IMR-90 (cell line): ENCODE data around the gene ZNF627. TPM values are rescaled to one million over a fixed set of nuclear protein-coding genes. Genes with fewer than 3 reads are reported as not detected.

Experiments used
- ATAC-seq: fragments of 200-7000 bp; cut with Tn5 transposase; 2 replicates; pipeline ENCODE4 v1.9.1; 2020; ENCODE audit warnings: low read depth, mild to moderate bottlenecking, moderate library complexity
- BruUV-seq: library from RNA; stranded (reverse); fragments of 400-500 nt; replicated peaks from 2 replicates; lab custom pipeline; 2021; lab: Mats Ljungman, UMichigan
- CTCF ChIA-PET: fragments of 300-600 bp; formaldehyde crosslinking; extraction: SDS; loops from one replicate; lab custom pipeline; 2021; ENCODE audit warnings: antibody characterized with exemption; lab: Yijun Ruan, JAX
- POLR2A ChIA-PET: fragments of 300-600 bp; sonication (Branson Sonifier 250); formaldehyde crosslinking; loops from one replicate; lab custom pipeline; 2022; ENCODE audit warnings: antibody characterized with exemption; ENCODE audit not compliant: unreplicated experiment; lab: Charles Lee
- DNase-seq: peaks from one replicate; pipeline ENCODE4 v3.0.0; 2013
- H2AFZ ChIP-seq: replicated peaks from 2 replicates; pipeline ENCODE3; 2013; ENCODE audit warnings: low read length, mild to moderate bottlenecking; ENCODE audit not compliant: poor library complexity
- H2AK5ac ChIP-seq: 2 replicates; pipeline ENCODE4 v1.6.1; 2013; ENCODE audit warnings: low read depth, low read length, inconsistent platforms
- H2AK9ac ChIP-seq: replicated peaks from 2 replicates; pipeline ENCODE3; 2013; ENCODE audit warnings: mild to moderate bottlenecking, low read depth, low read length, moderate library complexity; ENCODE audit not compliant: poor library complexity
- H2BK120ac ChIP-seq: 2 replicates; pipeline ENCODE4 v1.6.1; 2013; ENCODE audit warnings: low read depth, low read length, inconsistent platforms
- H2BK15ac ChIP-seq: 3 replicates; pipeline ENCODE4 v1.6.1; 2013; ENCODE audit warnings: low read depth, low read length, inconsistent platforms
- H2BK20ac ChIP-seq: 2 replicates; pipeline ENCODE4 v1.6.1; 2013; ENCODE audit warnings: low read depth, mild to moderate bottlenecking, inconsistent platforms, low read length, moderate library complexity
- H2BK5ac ChIP-seq: 2 replicates; pipeline ENCODE4 v1.6.1; 2013; ENCODE audit warnings: mild to moderate bottlenecking, low read depth, low read length, inconsistent platforms; ENCODE audit not compliant: poor library complexity, severe bottlenecking
- H3K14ac ChIP-seq: replicated peaks from 2 replicates; pipeline ENCODE4 v1.6.1; 2013; ENCODE audit warnings: low read depth, low read length, inconsistent platforms
- H3K18ac ChIP-seq: 2 replicates; pipeline ENCODE4 v1.6.1; 2013; ENCODE audit warnings: low read depth, low read length, control low read depth
- H3K23ac ChIP-seq: 2 replicates; pipeline ENCODE4 v1.6.1; 2013; ENCODE audit warnings: low read depth, low read length, inconsistent platforms
- H3K27ac ChIP-seq: 2 replicates; pipeline ENCODE4 v1.5.1; 2013; ENCODE audit warnings: mild to moderate bottlenecking, control low read depth, low read length; ENCODE audit not compliant: insufficient read depth
- H3K27me3 ChIP-seq: 2 replicates; pipeline ENCODE4 v1.6.1; 2013; ENCODE audit warnings: low read length; ENCODE audit not compliant: control insufficient read depth, insufficient read depth
- H3K36me3 ChIP-seq: 2 replicates; pipeline ENCODE4 v1.6.1; 2013; ENCODE audit warnings: low read length, mixed read lengths; ENCODE audit not compliant: control insufficient read depth, insufficient read depth
- H3K4ac ChIP-seq: 2 replicates; pipeline ENCODE4 v1.6.1; 2013; ENCODE audit warnings: low read depth, low read length, inconsistent platforms
- H3K4me1 ChIP-seq: 2 replicates; pipeline ENCODE4 v1.6.1; 2013; ENCODE audit warnings: low read length, mixed read lengths; ENCODE audit not compliant: control insufficient read depth, insufficient read depth
- H3K4me2 ChIP-seq: 2 replicates; pipeline ENCODE4 v1.6.1; 2013; ENCODE audit warnings: low read depth, mild to moderate bottlenecking, control low read depth, low read length, moderate library complexity
- H3K4me3 ChIP-seq: 2 replicates; pipeline ENCODE4 v1.5.1; 2013; ENCODE audit warnings: low read depth, mild to moderate bottlenecking, control low read depth, low read length, moderate library complexity; ENCODE audit not compliant: insufficient read depth
- H3K56ac ChIP-seq: 2 replicates; pipeline ENCODE4 v1.6.1; 2013; ENCODE audit warnings: low read length, inconsistent platforms; ENCODE audit not compliant: insufficient read depth; ENCODE audit errors: extremely low read depth
- H3K79me1 ChIP-seq, 2 experiments: 2 replicates each; pipeline ENCODE4 v1.6.1; 2013; ENCODE audit warnings: low read length in 2 of 2, inconsistent platforms in 1 of 2, low read depth in 1 of 2
- H3K9ac ChIP-seq: 2 replicates; pipeline ENCODE4 v1.6.1; 2013; ENCODE audit warnings: low read depth, low read length, control low read depth
- H3K9me1 ChIP-seq: 2 replicates; pipeline ENCODE4 v1.6.1; 2013; ENCODE audit warnings: low read length, inconsistent platforms; ENCODE audit not compliant: insufficient read depth
- H3K9me3 ChIP-seq: 2 replicates; pipeline ENCODE4 v1.6.1; 2013; ENCODE audit warnings: low read length; ENCODE audit not compliant: control insufficient read depth, insufficient read depth
- H4K20me1 ChIP-seq: 2 replicates; pipeline ENCODE4 v1.6.1; 2013; ENCODE audit warnings: low read length, inconsistent platforms; ENCODE audit not compliant: insufficient read depth
- H4K5ac ChIP-seq: 2 replicates; pipeline ENCODE4 v1.6.1; 2013; ENCODE audit warnings: mild to moderate bottlenecking, low read depth, low read length, control low read depth
- H4K8ac ChIP-seq, 2 experiments: 2 replicates each; pipeline ENCODE4 v1.6.1; 2013; ENCODE audit warnings: low read depth in 2 of 2, low read length in 2 of 2, control low read depth in 1 of 2, inconsistent platforms in 1 of 2
- H4K91ac ChIP-seq: 2 replicates; pipeline ENCODE4 v1.6.1; 2013; ENCODE audit warnings: low read depth, low read length, inconsistent platforms; ENCODE audit not compliant: insufficient read depth
- BHLHE40 ChIP-seq: fragments of 150-350 bp; IDR thresholded peaks from 2 replicates; pipeline ENCODE4 v1.6.1; 2016; ENCODE audit warnings: mild to moderate bottlenecking, low read depth, low read length
- CEBPB ChIP-seq: IDR thresholded peaks from 2 replicates; pipeline ENCODE4 v1.6.1; 2012; ENCODE audit warnings: low read depth, low read length, improper control_type of control experiment
- CHD1 ChIP-seq: IDR thresholded peaks from 2 replicates; pipeline ENCODE4 v1.6.1; 2012; ENCODE audit warnings: low read depth, low read length, improper control_type of control experiment
- CTCF ChIP-seq: conservative IDR thresholded peaks from 2 replicates; pipeline ENCODE4 v1.5.1; 2012; ENCODE audit warnings: mild to moderate bottlenecking, low read depth, low read length, improper control_type of control experiment
- FOS ChIP-seq: fragments of 150-350 bp; IDR thresholded peaks from 2 replicates; pipeline ENCODE4 v1.6.1; 2016; ENCODE audit warnings: low read depth, low read length
- MAFK ChIP-seq: IDR thresholded peaks from 2 replicates; pipeline ENCODE4 v1.6.1; 2012; ENCODE audit warnings: low read depth, low read length, improper control_type of control experiment
- MAZ ChIP-seq: IDR thresholded peaks from 2 replicates; pipeline ENCODE4 v1.6.1; 2012; ENCODE audit warnings: low read depth, mild to moderate bottlenecking, low read length, improper control_type of control experiment, moderate library complexity, borderline replicate concordance
- MXI1 ChIP-seq: IDR thresholded peaks from 2 replicates; pipeline ENCODE4 v1.6.1; 2012; ENCODE audit warnings: low read depth, mild to moderate bottlenecking, low read length, moderate library complexity, borderline replicate concordance
- NFE2L2 ChIP-seq: fragments of 150-350 bp; IDR thresholded peaks from 2 replicates; pipeline ENCODE4 v1.6.1; 2016; ENCODE audit warnings: low read depth, mild to moderate bottlenecking, low read length
- POLR2A ChIP-seq: IDR thresholded peaks from 2 replicates; pipeline ENCODE4 v1.6.1; 2012; ENCODE audit warnings: mild to moderate bottlenecking, low read depth, low read length
- RAD21 ChIP-seq: IDR thresholded peaks from 2 replicates; pipeline ENCODE4 v1.6.1; 2012; ENCODE audit warnings: low read length, improper control_type of control experiment
- RCOR1 ChIP-seq: IDR thresholded peaks from 2 replicates; pipeline ENCODE4 v1.6.1; 2012; ENCODE audit warnings: mild to moderate bottlenecking, low read length, improper control_type of control experiment; ENCODE audit not compliant: insufficient replicate concordance
- RFX5 ChIP-seq: IDR thresholded peaks from 2 replicates; pipeline ENCODE4 v1.8.0; 2012; ENCODE audit warnings: low read depth, mild to moderate bottlenecking, low read length, moderate library complexity
- SMC3 ChIP-seq: fragments of 150-350 bp; IDR thresholded peaks from 2 replicates; pipeline ENCODE4 v1.6.1; 2016; ENCODE audit warnings: low read depth, mild to moderate bottlenecking, antibody characterized with exemption, low read length, moderate library complexity
- USF2 ChIP-seq: fragments of 150-350 bp; IDR thresholded peaks from 2 replicates; pipeline ENCODE4 v1.6.1; 2017; ENCODE audit warnings: mild to moderate bottlenecking, antibody characterized with exemption, low read length, low read depth
- whole genome bisulfite sequencing, 2 experiments: methylation state at CpG; one replicate each; pipeline versions ENCODE4 v1.1.5 to v1.1.7; 2013; ENCODE audit warnings: missing lambda C conversion rate in 2 of 2; ENCODE audit not compliant: insufficient read length in 1 of 2; ENCODE audit errors: extremely low coverage in 2 of 2; 5-methylcytosine and 5-hydroxymethylcytosine counted together
- dilution Hi-C: fragments of 300-500 bp; cut with HindIII; formaldehyde crosslinking; loops from one replicate; pipeline ENCODE4 v1.14.3; 2018; ENCODE audit warnings: low sequenced_read_pairs; ENCODE audit not compliant: unreplicated experiment
- in situ Hi-C: fragments of 300-500 bp; cut with MboI; formaldehyde crosslinking; loops from 3 replicates; pipeline ENCODE4 v1.14.3; 2019; ENCODE audit warnings: low sequenced_read_pairs, inconsistent platforms, mixed read lengths
- intact Hi-C: fragments of 100-400 bp; cut with micrococcal nuclease; formaldehyde crosslinking; loops from 2 replicates; pipeline ENCODE4 v1.10.0; 2022
- polyA plus RNA-seq, 3 experiments: library from polyadenylated mRNA; depleted of rRNA; stranded (reverse); fragments of >200 nt; gene quantifications; 2 replicates each; pipeline ENCODE4 v1.2.3, GENCODE V29; 2012; ENCODE audit warnings: low replicate concordance in 1 of 3
- total RNA-seq: library from RNA; depleted of rRNA; stranded (reverse); fragments of >200 nt; gene quantifications from 2 replicates; pipeline ENCODE4 v1.2.3, GENCODE V29; 2012
- TF ChIP-seq, protein P1 (sequence below): fragments of 150-350 bp; IDR thresholded peaks from 2 replicates; pipeline ENCODE4 v1.6.1; 2016; ENCODE audit warnings: low read depth, mild to moderate bottlenecking, low read length, moderate library complexity, borderline replicate concordance

Gene ZNF627
- total and polyA plus RNA-seq, 2 of the 4 experiments (the other 2 are of a cell fraction), result 6.3 to 34.4 TPM

DNA sequence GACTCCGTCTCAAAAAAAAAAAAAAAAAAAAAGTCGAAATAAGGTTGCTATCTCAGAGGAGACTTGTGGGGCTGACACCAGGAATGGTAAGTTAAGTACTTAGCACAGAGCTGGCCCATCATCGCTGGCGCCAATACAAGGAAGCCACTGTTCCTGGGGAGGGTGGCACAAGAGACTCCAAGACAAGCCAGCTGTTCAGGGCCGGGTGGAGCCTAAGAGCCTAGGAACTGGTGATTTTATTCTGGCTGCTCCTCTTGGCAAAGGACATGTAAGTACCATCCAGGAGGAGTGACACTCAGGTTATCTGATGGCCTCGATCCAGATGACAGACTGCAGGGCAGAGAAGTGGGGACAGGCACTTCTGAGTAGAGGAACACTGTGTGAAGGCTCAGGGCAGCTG, 42.0 kb upstream of the ZNF627 start:
- intact Hi-C loops, result no loop called here
- H3K14ac ChIP-seq, result no peak overlapping the region
- H3K27ac ChIP-seq, result no peak overlapping the region
- H3K9me1 ChIP-seq, result peaks cover 8% of the 10 kb centered on the region; the same call in 1 of the 2 replicates
- no peak overlapping the region for H2BK120ac ChIP-seq
- no peaks in the 10 kb centered on the region for H3K27me3 ChIP-seq
- no peak overlapping the region for H3K4me2 ChIP-seq
- no peak overlapping the region for H3K4ac ChIP-seq
- H2AFZ ChIP-seq, result no peak overlapping the region
- H3K4me1 ChIP-seq, result no peaks in the 10 kb centered on the region
- 98% methylated on average over 4 of the region's 6 CpGs; no CpG with 5 or more reads in 1 of the 2 experiments for WGBS, 2 experiments
- no peak overlapping the region for H3K56ac ChIP-seq
- no peak overlapping the region for H2BK20ac ChIP-seq
- ChIA-PET POLR2A (interaction anchor here (0.7 kb wide), 1 partner anchor 1497 kb away, joined by 7 read pairs; no protein-coding TSS in a partner anchor), CTCF (no interaction called here)
- no peak overlapping the region for H2BK5ac ChIP-seq
- no peak overlapping the region for H4K5ac ChIP-seq
- peaks cover 44% of the 10 kb centered on the region for H4K20me1 ChIP-seq
- TF ChIP-seq MAFK, result no peak
- no peak for TF ChIP-seq CHD1
- no peak for TF ChIP-seq FOS
- no peak for TF ChIP-seq USF2
- no peak for TF ChIP-seq SMC3
- TF ChIP-seq NFE2L2, result no peak
- TF ChIP-seq RCOR1, result no peak
- TF ChIP-seq RAD21, result no peak
- no peak for TF ChIP-seq CEBPB
- no peak for TF ChIP-seq POLR2A
- no peak for TF ChIP-seq MXI1
- TF ChIP-seq RFX5, result no peak
- no peak for TF ChIP-seq BHLHE40
- TF ChIP-seq, protein P1, sequence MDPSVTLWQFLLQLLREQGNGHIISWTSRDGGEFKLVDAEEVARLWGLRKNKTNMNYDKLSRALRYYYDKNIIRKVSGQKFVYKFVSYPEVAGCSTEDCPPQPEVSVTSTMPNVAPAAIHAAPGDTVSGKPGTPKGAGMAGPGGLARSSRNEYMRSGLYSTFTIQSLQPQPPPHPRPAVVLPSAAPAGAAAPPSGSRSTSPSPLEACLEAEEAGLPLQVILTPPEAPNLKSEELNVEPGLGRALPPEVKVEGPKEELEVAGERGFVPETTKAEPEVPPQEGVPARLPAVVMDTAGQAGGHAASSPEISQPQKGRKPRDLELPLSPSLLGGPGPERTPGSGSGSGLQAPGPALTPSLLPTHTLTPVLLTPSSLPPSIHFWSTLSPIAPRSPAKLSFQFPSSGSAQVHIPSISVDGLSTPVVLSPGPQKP, result no peak
- no peak for TF ChIP-seq CTCF
- TF ChIP-seq MAZ, result no peak
- in situ Hi-C loops, result no loop called here
- DNase-seq, result no peak
- H3K79me1 ChIP-seq, result peaks cover 11 to 55% of the 10 kb centered on the region in 2 experiments
- H4K8ac ChIP-seq, result no peak overlapping the region
- H3K4me3 ChIP-seq, result no peak overlapping the region
- H3K9me3 ChIP-seq, result no peaks in the 10 kb centered on the region
- BruUV-seq, result no TSS peak
- peaks cover 35% of the 10 kb centered on the region for H3K36me3 ChIP-seq
- no peak overlapping the region for H3K18ac ChIP-seq
- H4K91ac ChIP-seq, result no peak overlapping the region
- dilution Hi-C loops, result no loop called here
- H2BK15ac ChIP-seq, result no peak overlapping the region
- H3K9ac ChIP-seq, result no peak overlapping the region
- H2AK5ac ChIP-seq, result no peak overlapping the region
- no peak overlapping the region for H2AK9ac ChIP-seq
- ATAC-seq, result no peak
- H3K23ac ChIP-seq, result no peak overlapping the region
